HUES48 (cell line): ENCODE results near the gene ART4.
A peak's percentile ranks its signal among the peaks of the same experiment; 100 is the strongest.

Experiments used
- H3K27ac ChIP-seq: one replicate; pipeline ENCODE4 v1.7.0; 2013; ENCODE audit warnings: low read depth, low read length, inconsistent platforms
- H3K27me3 ChIP-seq: 2 replicates; pipeline ENCODE4 v1.6.1; 2013; ENCODE audit warnings: mild to moderate bottlenecking, low read length; ENCODE audit not compliant: control insufficient read depth, insufficient read depth
- H3K36me3 ChIP-seq: 2 replicates; pipeline ENCODE4 v1.6.1; 2013; ENCODE audit warnings: low read length; ENCODE audit not compliant: control insufficient read depth, insufficient read depth
- H3K4me1 ChIP-seq: 2 replicates; pipeline ENCODE4 v1.6.1; 2013; ENCODE audit warnings: mild to moderate bottlenecking, low read length; ENCODE audit not compliant: control insufficient read depth, insufficient read depth
- H3K4me3 ChIP-seq: 2 replicates; pipeline ENCODE4 v1.5.1; 2013; ENCODE audit warnings: mild to moderate bottlenecking, low read depth, low read length
- H3K9ac ChIP-seq: 2 replicates; pipeline ENCODE4 v1.6.1; 2013; ENCODE audit warnings: mild to moderate bottlenecking, low read depth, low read length, moderate library complexity
- H3K9me3 ChIP-seq: 2 replicates; pipeline ENCODE4 v1.6.1; 2013; ENCODE audit warnings: low read length; ENCODE audit not compliant: control insufficient read depth, insufficient read depth

Gene ART4

DNA sequence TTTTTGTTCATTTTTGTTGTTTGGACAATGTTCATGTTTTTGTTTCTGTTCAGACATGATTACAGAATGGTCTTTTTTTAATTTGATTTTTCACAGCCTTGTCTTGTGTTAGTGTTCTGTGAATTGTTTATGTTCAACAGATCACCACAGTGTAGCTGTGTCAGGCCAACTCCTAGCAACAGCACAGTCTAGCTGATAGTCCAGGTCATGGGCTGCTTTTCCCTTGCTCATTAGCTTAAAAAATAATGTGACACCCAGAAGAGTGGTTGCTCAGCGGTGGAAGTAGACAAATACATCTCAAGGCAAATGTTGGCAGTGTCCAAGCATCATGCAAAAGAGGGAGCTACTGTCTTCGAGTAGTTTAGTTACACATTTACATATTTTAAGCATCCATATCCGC lies 62.5 kb downstream of the ART4 start:
- Histone ChIP-seq H3K9ac (no peak overlapping the region), H3K4me1 (peaks cover 11% of the 10 kb centered on the region), H3K27ac (no peak overlapping the region), H3K27me3 (no peaks in the 10 kb centered on the region), H3K4me3 (no peak overlapping the region), H3K9me3 (no peaks in the 10 kb centered on the region), H3K36me3 (peaks cover 16% of the 10 kb centered on the region)

DNA sequence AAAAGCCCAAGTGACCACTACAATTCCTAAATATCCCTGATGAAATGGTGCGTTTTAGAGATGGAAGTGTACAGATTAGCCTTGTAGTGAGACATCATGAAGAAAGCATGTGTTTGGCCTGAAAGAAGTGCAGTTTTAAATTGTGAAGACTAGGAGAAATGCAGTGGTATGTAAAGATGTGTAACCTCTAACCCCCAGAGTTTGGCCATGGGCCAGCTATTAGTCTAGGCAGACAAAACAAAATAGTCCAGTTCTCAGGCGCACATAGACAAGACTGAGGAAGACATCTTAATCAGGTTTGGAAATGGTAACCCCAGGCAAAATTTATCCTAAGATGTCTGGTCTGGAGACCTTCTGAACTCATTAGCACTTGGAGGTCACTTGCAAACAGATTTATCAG lies 63.5 kb downstream of the ART4 start:
- no peak overlapping the region for H3K4me3 ChIP-seq
- H3K9ac ChIP-seq, result no peak overlapping the region
- H3K9me3 ChIP-seq, result no peaks in the 10 kb centered on the region
- H3K27ac ChIP-seq, result no peak overlapping the region
- H3K27me3 ChIP-seq, result 0 out of 2 replicates have a peak, but pooled peaks cover 4% of the 10 kb centered on the region
- H3K36me3 ChIP-seq, result peaks cover 6% of the 10 kb centered on the region; the same call in 1 of the 2 replicates
- peaks cover 17% of the 10 kb centered on the region for H3K4me1 ChIP-seq

DNA sequence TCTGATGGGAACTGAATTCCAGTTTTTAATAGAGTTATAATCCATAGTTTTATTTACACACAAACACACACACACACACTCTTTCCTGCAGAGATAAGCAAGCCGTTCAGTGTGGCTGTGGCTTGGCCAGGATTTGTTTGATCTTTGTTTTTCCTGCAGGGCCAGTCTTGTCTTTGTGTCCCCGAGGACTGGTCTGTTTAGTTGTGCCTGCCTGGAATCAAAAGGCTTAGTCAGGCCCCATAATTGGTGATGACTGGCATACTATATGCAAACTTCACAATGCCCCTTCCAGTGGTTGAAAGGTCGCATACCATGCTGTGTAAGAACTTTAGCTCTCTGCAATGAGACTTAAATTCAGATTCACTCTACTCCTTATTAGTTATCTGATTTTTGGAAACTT lies 66.1 kb downstream of the ART4 start:
- H3K9me3 ChIP-seq, result no peaks in the 10 kb centered on the region
- no peaks in the 10 kb centered on the region for H3K36me3 ChIP-seq
- no peak overlapping the region for H3K9ac ChIP-seq
- peaks cover 17% of the 10 kb centered on the region for H3K4me1 ChIP-seq
- H3K4me3 ChIP-seq, result no peak overlapping the region
- H3K27ac ChIP-seq, result no peak overlapping the region
- H3K27me3 ChIP-seq, result 0 out of 2 replicates have a peak, but pooled peaks cover 4% of the 10 kb centered on the region

DNA sequence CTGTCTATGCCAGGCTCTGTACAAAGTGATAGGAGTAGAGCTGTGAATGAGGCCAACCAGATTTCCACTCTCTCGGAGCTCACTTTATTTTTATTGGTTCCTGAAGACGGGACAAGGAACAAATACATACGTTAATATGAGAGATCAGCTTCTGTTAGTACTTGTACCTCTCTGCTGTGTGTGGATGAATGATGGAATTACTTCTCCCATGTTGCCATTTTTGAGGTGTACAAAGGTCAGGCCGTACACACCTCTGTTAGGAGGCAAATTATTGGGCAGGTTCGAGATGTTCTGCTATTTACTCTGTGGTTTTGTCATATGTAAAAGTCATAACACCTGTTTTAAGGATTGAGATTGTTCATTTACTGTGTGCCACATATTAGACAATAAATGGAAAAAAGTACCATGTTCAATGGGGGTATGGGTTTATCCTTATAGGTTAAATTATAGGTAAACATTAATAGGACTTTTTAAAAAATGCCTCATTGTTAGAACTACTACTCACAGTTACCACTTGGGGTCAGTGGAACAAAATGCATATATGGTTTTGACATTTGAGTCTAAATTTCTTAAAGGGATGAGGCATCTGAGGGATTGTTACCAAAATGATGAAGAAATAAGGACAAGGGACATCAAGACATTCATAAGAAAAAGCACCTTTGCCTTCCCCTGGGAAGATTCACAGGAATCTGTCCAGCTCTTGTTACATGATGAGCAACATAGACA lies 66.9 kb downstream of the ART4 start:
- H3K27ac ChIP-seq, result no peak overlapping the region
- H3K4me3 ChIP-seq, result 0 out of 2 replicates have a peak overlapping the region, but pooled peaks have one; percentile 18
- H3K9ac ChIP-seq, result no peak overlapping the region
- H3K36me3 ChIP-seq, result no peaks in the 10 kb centered on the region
- 0 out of 2 replicates have a peak, but pooled peaks cover 4% of the 10 kb centered on the region for H3K27me3 ChIP-seq
- peaks cover 24% of the 10 kb centered on the region for H3K4me1 ChIP-seq
- no peaks in the 10 kb centered on the region for H3K9me3 ChIP-seq

DNA sequence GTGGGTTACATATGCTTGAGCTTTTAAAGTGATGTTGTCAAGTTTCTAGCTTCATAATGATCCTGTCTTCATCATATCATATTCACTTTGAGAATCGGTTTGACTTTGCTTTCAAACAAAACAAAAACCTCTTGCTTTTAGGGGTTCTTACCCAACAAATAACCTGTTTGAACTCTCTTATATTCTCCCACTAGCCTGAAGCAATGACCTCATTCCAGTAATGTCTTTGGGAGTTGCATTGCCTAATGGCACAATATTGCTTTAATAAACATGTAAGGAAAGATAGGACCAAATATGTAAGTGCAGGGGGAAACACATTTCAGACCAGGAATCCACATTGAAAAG lies 67.7 kb downstream of the ART4 start:
- H3K9ac ChIP-seq, result no peak overlapping the region
- H3K4me3 ChIP-seq, result peak overlapping the region; percentile 88

More for the DNA sequence above, 67.7 kb downstream of the ART4 start:
- Histone ChIP-seq H3K9me3 (no peaks in the 10 kb centered on the region), H3K27ac (no peak overlapping the region), H3K27me3 (0 out of 2 replicates have a peak, but pooled peaks cover 4% of the 10 kb centered on the region), H3K36me3 (no peaks in the 10 kb centered on the region), H3K4me1 (peaks cover 24% of the 10 kb centered on the region)
